GM19025 (cell line): Measurements from ENCODE around the gene EPHB3.

Source experiments
- ATAC-seq: cut with Tn5 transposase; IDR thresholded peaks from one replicate; pipeline ENCODE4 v1.9.1; 2021; ENCODE audit warnings: mild to moderate bottlenecking, low read depth, moderate library complexity; ENCODE audit not compliant: unreplicated experiment

Gene EPHB3

DNA sequence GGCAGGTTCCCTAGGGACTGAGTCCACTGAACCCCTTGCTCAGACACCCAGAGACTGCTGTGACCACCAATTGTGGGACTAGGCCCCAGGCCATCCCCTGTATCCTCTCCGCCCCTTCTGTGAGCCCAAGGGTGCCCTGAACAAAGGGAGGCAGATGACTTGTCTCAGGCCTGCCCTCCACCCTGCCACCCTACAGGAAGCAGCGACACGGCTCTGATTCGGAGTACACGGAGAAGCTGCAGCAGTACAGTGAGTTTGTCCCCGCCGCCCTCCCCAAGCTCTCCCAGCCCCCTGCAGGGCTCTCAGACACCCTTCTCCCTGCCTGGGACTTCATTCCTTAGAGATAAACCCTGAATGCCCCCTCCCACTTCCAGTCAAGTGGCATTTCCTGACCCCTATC is 16.6 kb downstream of the EPHB3 start:
- no peak for ATAC-seq

DNA sequence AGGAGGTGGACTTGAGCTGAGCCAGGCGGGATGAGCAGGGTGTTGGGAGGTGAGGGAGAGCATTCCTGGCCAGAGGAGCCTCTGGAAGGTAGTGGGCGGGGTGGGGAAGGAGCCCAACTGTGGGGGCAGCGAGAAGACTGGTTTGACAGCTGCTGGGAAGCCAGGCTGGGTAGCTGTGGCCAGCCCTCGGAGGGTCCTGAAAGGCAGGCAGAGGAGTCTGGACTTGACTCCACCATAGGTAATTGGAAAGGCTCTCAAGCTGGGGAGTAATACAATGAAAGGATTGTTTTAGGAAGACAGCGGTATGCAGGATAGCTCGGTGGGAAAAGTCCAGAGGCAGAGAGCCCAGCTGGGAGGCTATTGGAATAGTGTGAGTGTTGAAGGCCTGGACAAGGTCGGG is 17.2 kb downstream of the EPHB3 start:
- no peak for ATAC-seq

DNA sequence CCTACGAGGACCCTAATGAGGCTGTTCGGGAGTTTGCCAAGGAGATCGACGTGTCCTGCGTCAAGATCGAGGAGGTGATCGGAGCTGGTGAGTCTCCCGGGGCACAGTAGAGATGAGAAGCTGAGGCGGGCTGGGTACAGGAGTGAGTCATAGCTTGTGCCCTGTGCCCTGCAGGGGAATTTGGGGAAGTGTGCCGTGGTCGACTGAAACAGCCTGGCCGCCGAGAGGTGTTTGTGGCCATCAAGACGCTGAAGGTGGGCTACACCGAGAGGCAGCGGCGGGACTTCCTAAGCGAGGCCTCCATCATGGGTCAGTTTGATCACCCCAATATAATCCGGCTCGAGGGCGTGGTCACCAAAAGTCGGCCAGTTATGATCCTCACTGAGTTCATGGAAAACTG is 17.9 kb downstream of the EPHB3 start:
- no peak for ATAC-seq

DNA sequence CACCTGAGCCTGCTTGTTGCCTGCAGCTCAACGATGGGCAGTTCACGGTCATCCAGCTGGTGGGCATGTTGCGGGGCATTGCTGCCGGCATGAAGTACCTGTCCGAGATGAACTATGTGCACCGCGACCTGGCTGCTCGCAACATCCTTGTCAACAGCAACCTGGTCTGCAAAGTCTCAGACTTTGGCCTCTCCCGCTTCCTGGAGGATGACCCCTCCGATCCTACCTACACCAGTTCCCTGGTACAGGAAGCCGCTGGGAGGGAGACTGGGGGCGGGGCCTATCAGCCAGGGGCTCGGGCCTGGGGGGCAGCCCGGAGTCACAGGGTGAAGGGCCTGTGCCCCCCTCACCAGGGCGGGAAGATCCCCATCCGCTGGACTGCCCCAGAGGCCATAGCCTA is 18.8 kb downstream of the EPHB3 start:
- no peak for ATAC-seq

DNA sequence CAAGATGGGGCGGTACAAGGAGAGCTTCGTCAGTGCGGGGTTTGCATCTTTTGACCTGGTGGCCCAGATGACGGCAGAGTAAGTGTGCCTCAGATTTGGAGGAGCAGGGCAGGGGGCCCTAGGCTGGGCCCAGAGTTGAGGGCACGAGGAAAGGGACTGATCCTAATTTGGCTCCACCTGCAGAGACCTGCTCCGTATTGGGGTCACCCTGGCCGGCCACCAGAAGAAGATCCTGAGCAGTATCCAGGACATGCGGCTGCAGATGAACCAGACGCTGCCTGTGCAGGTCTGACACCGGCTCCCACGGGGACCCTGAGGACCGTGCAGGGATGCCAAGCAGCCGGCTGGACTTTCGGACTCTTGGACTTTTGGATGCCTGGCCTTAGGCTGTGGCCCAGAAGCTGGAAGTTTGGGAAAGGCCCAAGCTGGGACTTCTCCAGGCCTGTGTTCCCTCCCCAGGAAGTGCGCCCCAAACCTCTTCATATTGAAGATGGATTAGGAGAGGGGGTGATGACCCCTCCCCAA is 19.8 kb downstream of the EPHB3 start:
- no peak for ATAC-seq

DNA sequence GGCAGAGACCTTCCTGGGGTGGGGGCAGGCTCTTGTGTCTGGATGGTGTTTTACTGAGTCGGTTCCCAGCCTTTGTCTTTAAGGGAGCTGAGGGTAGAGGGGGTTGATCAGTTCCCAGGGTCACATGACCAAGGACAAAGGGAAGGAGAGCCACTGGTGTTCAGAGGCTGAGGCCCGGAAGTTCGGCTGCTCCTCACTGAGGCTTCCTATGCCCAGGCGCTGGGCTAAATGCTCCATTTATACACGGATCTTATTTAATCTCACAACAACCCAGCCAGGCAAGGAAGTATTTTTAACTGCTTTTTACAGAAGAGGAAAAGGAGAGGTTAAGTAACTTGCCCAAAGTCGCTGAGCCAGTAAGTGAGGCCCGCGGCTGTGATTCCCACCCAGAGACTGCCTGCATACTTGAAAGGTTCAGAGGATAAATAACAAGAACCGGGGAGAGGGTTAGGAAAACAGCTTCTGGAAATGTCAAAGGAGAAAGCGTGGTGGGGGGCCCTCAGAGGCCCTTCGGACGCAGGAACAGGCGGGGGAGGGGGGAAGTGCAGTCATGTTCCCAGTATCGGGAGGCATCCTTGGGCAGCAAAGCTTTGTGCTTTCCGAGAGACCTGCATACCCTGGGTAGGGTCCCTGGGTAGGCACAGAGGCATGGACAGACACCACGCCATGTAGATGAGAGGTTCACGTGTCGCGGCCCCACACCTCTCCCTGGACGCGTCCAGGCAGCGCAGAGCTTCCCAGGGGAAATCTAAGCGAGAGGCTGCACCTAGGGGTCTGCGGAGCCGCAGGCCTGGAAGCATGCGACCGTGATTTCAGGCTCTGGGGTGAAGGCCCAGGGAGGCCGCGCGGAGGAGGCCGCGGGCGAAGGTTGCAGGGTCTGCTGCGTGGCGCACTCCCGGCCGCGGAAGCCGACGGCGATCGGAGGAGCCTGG is 21.3 kb downstream of the EPHB3 start:
- no peak for ATAC-seq

DNA sequence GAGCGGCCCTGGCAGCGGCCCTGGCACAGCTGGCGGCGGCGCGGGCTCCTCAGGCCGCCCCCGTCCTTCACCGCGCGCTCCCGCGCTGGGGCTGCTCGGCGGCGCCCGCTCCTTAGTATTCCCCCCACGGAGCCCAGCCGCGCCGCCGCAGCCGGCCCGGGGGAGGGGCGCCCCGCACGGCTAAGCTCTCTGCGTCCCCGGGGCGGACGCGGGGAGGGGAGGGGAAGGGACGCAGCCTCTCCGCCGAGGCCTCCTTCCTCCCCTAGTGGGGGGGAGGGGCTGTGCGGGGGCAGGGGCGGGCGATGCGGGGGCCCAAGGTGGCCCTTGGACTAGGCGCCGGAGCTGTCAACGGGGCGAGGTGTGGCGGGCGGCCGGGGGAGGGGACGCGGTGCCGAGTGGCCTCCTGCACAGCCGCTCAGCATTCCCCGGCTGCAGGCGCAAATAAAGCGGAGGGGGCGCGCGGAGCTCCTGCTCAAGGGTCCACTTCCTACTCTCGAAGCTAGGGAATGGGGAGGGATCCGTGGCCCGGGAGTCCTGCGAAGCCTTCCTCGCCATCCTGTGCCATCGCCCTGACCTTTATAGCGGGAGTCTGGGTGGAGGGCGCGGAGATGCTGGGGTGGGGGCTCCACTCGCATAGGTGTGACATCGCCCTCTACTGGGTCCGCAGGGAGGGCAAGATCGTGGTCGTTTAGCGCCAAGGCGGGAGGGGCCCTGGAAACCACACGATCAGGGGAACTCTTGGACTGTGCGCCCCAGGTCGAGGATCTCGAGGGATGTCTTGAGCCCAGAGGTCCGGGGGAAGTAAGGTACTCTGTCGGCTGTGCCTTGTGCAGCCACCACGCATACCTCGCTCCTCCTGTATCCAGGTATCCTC is 22.2 kb downstream of the EPHB3 start:
- ATAC-seq, result no peak

DNA sequence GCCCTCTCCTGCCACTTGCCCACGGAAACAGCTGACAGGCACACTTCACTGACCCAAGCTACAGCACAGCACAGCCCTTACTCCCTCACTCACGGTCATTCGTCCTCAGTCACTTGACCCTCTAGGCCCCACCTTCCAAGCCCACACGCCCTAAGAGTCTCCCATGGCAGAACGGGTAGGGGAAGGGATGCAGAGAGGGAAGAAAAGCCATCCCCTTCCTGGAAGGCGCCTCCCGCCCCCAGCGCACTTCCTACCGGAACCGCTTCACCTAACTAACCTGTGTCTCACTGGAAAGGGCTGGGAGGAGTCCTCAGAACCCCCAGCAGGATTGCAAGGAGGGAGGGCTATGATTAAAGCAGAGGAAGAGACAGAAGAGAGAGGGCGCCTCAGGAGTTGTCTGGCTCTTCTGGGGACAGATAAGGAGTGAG is 22.9 kb downstream of the EPHB3 start:
- no peak for ATAC-seq

DNA sequence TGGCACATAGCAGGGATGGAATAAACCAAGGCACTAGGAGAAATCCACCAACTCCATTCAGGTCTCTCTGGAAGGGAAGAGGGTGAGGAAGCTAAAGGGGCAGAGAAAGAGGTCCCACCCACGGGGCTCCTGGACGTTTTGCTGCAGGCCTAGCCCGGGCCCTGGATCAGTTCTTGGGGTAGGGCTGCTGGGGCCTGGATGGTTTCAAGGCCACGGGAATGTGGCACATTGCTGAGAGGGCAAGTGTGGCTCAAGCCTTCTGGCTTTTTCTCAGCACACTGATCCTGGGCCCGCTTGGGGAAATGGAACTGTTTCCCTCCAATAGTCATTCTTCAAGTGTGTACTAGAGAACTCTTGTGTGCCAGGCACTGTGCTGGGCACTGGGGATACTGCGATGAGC is 24.0 kb downstream of the EPHB3 start:
- no peak for ATAC-seq

DNA sequence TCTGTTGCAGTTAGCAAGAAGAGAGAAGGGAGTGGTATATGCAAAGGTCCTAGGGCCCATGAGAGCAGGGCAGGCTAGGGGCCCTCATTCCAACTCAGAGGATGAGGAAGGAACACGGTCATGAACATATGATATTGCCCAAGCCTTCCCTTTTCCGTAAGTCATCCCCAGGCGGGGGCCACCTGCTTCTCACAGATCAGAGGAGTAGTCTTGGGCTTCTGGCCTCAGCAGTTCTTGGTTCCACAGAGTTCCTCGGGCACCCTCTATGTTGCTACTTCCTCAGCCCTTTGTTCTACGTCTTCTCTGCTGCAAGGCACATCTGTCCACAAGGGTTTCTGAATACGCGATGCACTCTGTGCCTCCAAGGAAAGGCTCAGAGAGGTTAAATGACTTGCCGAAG is 25.3 kb downstream of the EPHB3 start:
- ATAC-seq, result no peak

DNA sequence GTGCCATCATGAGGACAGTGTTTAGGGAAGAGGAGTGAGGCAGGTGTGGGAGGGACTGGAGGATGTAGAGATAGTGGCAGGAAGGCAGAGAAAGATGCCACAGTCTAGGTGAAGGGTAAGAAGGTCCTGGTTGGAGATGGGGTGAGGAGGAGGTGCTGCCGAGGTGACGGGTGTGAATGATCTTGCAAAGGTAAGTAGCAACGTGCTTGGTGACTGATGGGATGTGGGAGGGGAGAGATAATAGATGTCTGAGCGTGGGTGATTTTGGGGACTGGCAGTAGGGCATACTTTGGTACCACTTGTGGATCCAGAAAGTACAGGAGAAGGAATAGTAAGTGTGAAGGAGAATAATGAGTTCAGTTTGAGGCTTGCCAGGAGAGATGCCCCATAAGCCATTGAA is 27.2 kb downstream of the EPHB3 start:
- no peak for ATAC-seq

DNA sequence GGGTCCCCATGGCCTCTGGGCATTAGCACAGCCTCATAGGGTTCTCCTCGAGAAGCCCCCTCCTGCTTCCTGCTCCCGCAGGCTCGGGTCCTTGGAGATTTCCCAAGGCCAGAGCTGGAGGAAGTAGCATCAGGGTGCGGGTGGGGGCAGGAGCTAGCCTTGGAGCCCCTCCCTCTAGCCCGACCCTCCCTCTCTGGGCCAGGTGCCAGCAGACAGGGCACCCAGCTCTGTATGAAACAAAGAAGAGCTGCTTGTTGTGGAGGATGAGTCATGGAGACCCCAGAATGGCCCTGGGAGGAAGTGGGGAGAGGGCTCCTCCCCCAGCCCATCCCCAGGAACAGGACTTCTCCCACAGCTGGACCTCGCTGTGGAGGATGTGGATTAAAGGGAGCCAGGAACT is 29.2 kb downstream of the EPHB3 start:
- no peak for ATAC-seq

DNA sequence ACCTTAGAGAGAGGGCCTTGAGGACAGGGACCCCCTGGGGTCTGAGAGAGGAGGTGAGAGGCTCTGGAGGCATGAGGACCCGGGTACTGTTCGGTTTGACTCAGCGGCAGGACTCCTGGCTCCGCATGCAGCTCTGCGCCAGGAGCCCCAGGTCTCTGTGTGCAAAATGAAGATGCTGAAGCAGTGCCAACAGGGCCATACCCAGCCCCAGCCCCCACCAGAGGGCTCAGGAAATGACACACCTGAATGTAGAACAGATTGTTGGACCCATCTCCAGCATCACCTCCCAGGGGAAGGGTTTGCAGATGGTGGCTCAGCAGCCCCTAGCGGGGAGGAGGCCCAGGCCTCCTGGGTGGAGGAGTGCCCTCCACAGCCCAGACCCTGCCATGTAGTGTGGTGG is 30.2 kb downstream of the EPHB3 start:
- ATAC-seq, result no peak

DNA sequence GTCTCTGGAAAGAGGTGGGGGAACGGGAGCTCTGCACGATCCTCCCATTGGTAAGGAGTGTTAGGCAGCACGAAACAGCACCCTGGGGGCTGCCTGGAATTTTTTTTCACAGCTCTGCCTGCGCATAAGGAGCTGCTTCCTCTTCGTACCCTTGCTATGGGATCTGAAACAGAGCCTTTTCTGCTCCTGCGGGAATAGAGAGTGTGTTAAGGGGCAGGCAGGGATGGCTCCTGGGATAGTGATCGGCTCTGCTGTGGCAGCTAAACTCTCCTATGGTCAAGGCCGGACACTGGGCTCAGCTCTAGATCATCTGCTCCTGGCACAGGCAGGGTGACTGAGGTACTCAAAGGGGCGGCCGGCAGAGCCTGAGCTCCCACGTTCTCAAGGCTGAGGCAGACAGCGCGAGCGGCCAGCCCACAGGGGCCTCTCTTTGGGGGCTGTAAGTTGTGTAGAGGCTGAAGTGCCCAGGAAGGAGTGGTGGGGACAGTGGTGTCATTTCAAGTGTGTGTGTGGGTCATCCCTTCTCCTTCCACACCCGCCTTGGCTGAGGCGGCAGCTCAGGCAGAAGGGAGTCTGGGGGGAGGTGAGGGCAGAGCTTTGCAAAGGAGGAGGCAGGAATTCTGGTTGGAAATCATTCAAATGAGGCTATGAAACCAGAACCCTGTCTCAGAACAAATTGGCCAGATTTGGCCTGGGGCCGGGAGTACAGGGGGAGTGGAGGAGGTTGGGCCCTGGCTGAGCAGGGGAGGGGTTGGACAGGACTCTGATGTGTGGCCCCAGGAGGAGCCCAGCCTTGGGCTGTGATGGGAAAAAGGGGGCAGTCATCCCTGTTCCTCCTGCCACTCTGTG is 31.0 kb downstream of the EPHB3 start:
- no peak for ATAC-seq

DNA sequence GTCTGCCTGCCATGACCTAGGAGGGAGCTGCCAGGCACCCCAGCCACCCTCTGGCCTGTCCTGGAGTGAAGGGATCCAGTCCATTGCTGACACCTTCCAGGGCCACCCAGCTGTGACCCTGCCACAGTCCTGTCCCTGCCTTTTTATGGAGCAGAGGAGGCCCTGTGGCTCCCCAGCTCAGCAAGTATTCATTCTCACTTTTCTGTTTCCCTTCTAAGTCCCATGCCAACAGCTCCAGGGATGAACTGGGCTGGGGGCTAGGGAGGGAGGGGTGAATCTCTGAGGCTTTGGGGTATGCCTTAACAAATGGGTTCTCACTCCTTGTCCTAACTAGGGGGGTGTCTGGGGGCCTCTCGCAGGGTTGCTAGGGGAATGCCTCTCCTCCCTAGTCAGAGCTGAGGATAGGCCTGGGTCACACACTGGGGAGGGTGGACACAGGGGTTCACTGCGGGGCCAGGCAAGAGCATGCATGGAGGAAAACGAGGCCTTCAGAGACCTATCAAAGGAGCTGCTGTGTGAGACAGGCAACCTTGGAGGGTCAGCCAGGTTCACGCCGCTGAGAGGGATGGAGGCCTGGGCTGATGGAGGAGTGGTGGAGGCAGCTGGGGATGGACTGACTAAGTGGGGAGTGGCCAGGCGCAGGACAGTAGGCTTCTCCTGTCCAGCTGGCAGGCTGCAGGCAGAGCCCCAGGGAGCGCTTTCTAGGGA is 31.8 kb downstream of the EPHB3 start:
- ATAC-seq, result no peak

DNA sequence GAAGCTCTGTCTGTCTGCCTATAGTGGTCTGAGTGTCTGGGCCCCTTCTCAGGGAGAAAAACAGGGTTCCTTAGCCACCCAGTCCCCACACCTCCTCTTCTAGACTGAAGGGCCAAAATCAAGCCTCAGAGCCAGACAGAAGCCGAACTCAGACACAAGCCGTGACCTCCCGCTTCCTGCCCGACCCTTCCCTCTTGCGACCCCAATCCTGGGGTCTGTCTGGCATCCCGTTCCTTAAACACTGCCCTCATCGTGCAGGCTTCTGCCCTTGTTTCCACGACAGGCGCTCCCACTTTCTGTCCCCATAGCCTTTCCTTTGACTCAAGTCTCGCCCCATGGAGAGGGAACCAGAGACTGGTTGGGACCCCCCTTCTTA is 32.3 kb downstream of the EPHB3 start:
- ATAC-seq, result no peak

DNA sequence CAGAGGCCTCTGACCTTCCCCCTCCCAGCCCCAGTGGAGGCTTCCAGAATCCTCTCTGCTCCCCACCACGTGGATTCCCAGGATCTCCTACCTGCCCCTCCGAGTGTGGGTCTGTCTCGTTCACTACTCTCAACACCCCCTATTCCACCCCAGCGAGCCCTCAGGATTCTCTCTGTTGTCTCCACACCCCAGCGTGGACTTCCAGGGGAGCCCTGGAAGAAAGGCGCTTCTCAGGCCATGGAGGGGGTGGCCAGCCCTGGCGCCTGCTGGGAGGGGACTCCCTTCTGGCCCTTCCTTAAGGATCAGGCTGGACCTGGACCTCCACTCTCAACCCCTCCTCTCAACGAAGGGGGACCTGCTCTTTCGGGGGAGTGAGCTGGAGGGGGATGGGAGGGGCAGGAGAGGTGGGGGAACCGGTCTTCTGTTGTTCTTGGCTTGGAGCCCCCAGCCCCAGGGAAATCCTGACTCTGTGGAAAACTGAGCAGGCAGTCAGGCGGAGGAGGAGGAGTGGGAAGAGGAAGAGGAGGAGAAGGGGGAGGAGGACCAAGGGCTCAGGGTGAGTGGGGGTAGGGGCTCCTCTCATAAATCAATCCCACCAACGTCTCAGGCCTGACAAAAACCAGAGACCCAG is 32.9 kb downstream of the EPHB3 start:
- ATAC-seq, result no peak

DNA sequence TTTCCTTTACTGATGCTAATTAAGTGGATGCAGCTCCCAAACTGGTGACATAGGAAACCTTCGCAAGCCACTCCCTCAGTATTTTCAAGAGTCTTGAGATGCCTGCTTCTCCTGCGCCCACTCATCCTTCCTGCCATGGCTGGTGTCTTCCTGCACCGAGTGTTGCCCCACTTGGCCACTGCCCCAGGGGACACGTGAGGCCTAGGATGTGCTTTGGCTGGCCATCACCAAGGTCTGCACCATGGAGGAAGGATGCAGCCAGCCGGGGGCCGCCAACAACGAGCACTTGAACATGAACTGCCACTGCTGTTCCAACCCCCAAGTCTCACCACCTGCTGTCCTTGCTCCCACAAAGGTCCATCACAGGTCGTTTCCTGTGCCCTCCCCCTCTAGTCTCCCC is 34.1 kb downstream of the EPHB3 start:
- no peak for ATAC-seq

DNA sequence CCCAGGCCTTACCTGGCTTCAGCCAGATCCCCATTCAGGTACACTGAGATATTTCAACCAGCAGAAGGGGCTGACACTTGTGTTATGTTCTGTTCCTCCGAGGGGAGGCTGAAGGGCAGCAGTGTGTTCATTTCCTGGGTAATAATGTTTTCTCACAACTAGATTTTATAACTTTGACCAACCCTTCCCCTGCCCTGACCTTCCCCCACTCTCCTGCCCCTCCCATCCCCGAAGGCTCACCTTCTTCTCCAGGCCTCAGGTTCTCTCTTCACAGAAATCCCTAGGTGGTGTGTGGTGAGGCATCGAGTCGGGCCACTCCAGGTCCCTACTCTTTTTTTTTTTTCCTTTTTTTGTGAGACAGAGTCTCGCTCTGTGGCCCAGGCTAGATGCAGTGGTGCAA is 34.6 kb downstream of the EPHB3 start:
- ATAC-seq, result no peak
